CD1c-positive myeloid dendritic cell (primary cell): Measurements from ENCODE around the gene CDH4.
"Not testable (repeated sequence)": the region's sequence is repeated elsewhere in the genome, so short reads cannot be mapped to it uniquely, and the experiment has no call there.

ENCODE experiments used
- DNase-seq: peaks from one replicate; pipeline ENCODE4 v3.0.0-alpha.2; 2016; ENCODE audit errors: extremely low spot score

The CDH4 gene

DNA sequence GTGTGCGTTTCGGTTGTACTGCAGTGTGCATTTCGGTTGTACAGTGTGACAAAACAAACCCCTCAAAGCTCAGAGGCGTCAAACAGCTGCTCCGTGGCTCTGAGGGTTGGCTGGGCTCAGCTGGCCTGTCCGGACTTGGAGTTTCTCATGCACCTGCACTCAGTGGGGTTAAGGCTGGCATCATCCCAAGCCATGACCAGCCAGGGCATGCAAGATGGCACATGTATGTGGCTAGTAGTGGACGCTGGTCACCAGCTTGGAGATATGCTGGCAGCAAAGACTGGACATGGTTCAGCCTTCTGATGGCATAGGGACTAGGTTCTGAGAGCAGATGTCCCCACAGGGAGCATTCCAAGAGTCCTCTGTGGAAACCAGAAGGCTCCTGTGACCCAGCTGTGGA lies 187.2 kb downstream of the CDH4 start:
- no peak for DNase-seq

DNA sequence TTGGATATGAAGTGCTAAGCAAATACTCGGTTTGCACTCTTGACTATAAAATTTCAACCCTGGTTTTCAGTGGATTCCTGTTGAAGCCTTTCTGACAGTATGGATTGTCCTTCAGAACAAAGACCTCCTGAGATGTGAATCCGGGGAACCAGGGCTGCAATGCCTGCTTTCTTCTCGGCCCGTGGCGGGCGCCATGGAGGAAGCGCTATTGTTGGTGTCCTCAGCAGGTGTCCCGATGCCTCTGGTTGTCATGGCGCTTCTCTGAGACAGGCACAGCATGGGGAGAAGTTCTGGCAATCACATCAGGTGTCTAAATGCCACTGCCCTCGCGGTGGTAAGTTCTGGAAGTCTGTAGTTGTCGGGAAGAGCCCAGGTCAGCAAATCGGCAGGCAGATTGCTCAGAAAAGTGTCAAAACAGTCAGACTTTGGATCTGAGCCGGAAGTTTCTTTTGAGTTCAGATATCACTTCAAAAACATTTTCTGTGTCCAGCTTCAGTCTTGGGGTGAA lies 188.5 kb downstream of the CDH4 start:
- no peak for DNase-seq

DNA sequence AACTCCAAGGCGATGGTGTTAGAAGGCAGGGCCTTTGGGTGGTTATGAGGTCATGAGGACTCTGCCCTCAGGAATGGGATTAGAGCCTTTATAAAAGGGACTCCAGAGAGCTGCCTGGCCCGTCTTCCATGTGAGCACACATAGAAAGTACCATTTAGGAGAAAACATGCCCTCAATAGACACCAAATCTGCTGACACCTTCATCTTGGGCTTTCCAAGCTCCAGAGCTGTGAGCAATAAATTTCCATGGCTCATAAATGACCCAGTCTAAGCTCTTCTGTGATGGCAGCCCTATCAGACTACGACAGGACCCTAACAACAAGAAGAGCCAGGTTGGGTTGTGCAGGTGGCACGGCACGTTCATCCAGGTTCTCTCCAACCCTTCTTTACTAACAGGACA lies 189.5 kb downstream of the CDH4 start:
- no peak for DNase-seq

DNA sequence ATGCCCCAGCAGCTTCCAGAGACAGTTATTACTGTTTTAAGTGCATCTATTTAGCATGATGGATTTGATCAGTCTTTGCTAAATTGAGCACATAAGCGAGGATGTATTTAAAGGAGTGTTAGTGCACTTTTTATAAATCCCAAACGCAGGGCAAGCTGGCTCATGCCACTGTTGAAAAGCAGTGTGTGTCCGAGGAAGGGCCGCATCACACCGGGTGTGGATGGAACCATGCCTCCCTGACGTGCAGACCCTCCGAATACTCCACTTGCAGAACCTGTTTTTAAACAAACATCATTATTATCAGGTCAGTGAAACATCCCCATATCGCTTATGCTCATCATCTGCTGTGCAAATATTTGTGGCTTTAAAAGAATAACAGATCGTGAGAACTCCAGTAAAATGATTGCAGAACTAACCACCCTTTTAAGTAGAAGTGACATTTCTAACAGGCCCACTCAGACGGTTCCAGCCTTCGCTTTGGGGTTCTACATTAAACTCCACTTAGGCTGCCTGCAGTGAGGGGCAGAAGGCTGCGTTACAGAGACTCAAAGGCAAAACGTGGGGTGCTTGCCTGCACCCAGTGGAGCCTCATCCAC lies 190.1 kb downstream of the CDH4 start:
- DNase-seq: no peak

DNA sequence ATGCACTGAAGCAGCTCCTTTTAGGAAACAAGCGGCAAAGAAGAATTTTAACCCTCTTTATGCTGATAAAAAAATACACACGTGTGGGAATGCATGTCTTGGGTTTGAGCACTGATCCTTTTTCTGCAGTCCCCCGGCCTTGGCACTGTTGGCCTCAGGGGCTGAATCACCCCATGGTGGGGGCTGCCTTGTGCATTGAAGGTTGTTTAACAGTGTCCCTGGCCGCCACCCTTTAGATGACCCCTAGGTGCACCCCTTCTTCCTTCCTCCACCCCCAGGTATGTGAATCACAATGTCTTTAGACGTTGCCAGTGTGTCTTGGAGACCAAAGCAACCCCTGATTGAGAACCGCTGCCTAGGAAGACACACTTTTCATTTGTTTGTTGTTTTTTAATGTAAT lies 190.7 kb downstream of the CDH4 start:
- DNase-seq: no peak

DNA sequence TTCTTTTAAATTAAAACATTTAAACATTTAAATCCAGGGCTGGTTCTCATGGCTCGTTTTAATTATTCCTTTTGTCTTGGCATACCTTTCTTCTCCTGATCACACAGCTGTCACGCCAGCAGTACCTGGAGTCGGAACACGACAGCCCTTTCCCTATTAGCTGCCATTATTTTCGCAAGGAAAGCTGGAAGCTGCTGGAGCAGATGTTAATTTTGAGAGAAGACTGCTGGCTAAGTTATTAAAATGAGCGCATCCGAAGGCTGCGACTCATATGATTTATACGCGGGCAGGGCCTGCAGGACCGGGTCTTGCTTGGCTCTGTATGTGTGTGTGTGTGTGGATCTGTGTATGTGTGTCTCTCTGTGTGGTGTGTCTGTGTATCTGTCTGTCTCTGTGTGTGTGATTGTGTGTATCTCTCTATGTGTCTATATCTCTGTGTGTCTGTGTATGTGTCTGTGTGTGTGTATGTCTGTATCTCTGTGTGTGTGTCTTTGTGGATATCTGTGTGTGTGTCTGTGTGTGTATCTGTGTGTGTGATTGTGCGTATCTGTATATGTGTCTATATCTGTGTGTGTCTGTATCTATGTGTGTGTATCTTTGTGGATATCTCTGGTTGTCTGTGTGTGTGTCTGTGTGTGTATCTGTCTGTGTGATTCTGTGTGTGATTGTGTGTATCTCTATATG lies 191.5 kb downstream of the CDH4 start:
- no peak for DNase-seq

DNA sequence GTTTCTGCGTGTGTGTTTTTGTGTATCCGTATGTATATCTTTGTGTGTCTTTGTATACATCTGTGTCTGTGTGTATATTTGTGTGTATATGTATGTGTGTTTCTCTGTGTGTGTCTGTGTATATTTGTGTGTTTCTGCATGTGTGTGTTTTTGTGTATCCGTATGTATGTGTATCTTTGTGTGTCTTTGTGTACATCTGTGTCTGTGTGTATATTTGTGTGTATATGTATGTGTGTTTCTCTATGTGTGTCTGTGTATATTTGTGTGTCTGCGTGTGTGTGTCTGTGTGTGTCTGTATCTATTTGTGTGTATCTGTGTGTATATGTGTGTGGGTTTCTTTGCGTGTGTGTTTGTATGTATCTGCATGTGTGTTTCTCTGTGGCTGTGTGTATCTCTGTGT lies 192.6 kb downstream of the CDH4 start:
- DNase-seq: no peak

DNA sequence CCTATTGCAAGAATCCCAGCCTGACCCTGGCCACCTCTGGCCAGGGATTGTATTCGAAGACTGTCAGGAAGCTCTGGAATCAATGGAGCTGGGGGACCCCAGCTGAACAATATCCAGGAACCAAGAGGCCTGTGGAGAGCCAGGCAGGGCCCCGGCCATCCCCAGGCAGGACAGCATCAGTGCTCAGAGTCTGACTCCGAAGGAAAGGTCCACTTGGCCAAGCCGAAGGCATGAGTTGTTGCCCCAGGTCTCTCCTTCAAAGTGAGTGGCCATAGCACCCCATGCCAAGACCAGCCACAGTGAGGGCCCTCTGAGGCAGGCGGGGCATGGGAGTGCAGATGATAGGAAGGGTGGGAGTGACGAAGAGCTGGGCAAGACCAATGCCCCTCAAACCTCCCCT lies 193.1 kb downstream of the CDH4 start:
- DNase-seq: no peak

DNA sequence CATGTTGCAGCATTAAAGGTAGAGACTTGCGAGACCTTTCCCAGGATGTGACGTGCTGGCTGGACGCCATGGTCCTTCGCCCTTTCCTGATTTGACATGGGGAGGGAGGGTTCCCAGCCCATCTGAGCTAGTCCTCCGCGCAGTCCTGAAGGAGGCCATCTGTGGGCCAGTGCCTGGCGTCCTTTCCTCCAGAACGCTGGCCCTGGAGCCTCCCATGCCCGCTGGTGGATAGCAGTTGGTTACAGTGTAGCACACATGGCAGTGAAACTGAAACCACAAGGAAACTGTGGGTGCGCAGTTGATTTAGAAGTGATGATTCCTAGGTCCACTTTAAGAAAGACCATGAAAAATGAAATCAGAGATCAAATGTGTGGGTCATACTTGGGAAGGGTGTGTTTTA lies 193.7 kb downstream of the CDH4 start:
- DNase-seq: no peak

DNA sequence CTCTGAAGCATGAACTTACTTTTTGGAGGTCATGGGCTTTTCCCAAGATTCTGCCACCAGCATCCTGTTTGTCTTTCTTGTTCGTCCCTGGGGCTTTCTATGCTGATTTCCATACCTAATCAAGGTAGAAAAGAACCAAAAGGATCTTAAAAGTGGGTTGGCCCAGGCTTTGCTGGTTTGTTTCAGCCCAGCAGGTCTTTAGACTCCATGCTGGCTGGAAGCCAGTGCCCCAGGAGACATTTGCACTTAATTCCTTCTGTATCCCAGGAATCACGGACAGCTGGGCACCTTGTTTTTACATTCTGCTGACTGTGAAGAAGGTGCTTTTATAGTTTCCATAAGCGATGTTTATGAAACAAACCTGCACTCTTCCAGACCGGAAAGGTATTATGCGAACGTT lies 195.9 kb downstream of the CDH4 start:
- DNase-seq: no peak

DNA sequence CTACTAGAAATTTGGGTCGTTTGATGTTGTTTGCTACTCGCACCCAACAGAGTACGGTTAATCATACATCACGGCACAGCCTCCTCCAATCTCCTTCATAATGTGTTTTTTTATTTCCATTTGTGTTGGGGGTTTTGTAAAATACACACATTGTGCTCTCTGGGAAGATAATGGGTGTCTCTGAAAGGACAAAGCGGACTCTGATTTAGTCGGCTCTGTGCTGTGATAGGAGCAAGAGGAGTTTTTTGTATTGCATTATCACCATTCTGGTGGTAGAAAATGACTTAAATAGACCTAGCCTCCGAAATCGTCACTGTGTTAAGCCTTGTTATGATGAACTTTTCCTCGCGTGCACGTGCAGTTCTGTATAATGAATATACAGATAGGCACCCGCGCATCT lies 196.3 kb downstream of the CDH4 start:
- no peak for DNase-seq

DNA sequence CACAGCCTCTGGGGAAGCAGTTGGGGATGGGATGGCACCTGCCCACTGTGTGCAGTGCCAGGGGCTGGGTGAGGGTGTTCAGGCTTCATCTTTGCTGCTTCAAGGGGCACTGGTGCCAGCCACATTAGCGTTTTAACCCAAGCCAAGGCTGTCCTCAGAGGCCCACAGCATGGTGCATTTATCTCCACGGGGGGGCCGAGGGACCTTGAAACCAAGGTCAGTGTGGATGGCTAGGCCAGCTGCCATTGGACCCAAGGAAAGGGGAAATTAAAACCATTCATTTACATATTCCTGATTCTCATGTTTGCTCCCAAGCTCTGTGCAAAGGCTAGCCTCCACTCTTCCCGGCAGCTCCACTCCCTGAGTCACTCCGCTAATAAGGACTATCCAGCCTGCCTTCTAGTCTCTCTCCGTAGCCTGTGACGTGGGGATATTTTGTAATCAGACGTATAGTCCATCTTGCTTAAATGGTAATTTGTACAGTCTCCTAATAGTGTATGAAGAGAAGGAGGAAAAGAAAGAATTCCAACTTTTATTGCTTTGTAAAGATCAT lies 197.1 kb downstream of the CDH4 start:
- DNase-seq: no peak

DNA sequence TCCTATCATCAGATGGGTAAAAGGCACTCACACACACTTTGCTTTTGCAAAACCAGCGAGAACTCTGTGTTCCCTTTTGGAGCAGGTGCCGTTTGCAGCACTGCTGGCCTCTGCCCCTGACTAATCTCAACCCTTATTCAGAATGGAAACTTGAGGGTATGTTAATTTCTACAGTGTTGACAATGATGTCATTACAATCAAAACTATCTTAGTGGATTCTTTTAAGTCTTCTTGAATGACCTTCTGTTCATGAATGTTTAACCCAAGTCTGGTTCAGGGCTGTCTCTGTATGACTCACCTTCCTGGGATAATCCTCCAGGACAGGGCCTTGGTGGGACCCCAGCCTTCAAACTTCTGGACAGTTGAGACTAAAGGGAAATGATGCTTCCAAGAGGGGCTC lies 197.9 kb downstream of the CDH4 start:
- DNase-seq: no peak

DNA sequence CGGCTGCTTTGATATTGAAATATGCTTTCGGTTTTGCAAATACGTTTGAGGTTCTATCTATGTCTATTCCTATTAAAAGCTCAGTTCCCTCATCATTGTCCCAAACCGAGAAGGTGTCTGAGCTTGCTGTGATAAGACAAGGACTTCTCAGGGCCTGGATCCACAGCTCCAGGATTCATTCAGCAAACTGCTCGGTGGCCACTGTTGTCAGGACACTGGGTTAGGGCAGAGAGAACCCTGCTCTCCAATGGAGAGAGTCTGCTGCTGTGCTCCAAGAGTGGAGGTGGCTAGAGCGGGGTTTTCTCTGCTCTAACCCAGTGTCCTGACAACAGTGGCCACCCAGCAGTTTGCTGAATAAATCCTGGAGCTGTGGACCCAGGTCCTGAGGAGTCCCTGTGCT lies 198.5 kb downstream of the CDH4 start:
- no peak for DNase-seq

DNA sequence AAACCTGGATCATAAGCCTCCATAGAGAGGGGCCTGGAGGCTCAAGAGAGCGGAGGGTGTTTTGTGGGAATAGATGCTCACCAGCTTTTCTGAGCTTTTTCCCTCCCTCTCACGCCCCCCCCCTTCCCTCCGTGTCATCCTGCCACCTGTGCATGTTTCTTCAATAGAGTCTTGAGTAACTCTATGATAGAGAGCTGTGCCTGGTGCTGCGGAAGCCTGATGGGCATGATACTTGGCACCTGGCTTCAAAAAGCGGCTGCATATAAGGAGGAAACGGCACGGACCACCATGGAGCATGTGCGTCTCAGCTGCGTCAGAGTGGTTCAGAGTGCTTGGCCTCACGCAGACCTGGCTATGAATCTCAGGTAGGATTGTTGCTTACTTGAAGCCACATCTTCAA lies 198.9 kb downstream of the CDH4 start:
- no peak for DNase-seq

DNA sequence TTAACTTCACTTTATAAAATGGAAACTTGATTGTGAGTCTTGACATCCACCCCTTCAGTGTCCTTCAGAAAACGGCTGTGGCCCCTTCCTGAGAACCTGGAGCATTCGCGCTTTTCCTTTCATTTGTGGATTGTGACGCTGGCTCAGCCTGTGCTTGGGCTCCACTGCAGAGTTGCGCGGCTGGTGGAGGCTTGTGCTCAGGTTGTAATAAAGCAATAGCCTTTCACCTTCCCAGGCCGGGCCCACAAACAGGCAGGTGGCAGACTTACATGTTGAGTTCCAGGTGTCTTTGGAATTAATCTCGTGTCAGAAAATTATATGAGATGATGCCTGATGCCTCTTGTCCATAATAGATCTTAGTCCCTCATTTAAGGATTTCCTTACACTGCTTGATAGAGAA lies 199.9 kb downstream of the CDH4 start:
- no peak for DNase-seq

DNA sequence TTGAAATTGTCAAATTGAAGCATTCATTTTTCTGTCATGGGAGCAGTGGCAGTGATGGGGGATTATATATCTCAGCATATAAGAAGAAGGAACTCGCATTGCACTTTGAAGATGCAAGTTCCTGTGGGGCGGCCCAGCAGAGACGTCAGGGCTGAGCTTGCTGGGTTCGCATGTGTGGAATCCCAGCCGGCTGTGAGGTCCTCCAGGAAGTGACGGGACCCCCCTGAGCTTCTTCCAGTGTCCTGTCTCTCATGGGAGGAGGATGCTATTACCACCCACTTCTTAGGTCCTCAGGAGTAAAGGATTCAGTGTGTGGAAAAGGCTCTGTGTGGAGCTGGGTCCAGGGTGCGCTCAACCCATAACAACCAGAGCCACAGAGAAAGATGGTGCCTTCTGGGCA lies 201.2 kb downstream of the CDH4 start:
- no peak for DNase-seq

DNA sequence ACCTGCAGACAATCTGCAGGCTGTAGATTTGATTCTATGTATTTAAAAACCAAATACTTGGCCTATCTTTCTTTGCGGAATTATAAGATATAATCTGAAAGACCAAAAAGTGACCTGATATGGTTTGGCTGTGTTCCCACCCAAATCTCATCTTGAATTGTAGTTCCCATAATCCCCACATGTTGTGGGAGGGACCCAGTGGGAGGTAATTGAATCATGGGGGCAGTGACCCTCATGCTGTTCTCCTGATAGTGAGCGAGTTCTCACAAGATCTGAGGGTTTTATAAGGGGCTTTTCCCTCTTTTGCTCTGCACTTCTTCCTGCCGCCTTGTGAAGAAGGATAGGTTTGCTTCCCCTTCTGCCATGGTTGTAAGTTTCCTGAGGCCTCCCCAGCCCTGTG lies 201.6 kb downstream of the CDH4 start:
- DNase-seq: not testable (repeated sequence)

DNA sequence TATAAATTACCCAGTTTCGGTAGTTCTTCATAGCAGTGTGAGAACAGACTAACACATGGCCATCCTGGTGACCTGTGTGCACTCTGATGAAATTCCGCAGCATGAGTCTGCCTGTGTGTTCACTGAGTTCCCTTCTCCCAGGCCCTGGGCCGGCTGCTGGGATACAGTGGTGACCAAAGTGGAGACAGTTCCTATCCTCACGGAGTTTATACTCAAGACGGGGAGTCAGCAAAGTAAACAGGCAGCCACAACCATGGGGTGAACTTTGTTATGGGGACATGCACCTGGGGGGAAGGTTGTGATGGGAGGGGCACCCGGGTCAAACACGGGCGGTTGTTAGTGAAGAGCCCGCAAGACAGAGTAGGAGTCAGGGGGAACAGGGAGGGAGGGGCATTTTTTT lies 202.0 kb downstream of the CDH4 start:
- no peak for DNase-seq

DNA sequence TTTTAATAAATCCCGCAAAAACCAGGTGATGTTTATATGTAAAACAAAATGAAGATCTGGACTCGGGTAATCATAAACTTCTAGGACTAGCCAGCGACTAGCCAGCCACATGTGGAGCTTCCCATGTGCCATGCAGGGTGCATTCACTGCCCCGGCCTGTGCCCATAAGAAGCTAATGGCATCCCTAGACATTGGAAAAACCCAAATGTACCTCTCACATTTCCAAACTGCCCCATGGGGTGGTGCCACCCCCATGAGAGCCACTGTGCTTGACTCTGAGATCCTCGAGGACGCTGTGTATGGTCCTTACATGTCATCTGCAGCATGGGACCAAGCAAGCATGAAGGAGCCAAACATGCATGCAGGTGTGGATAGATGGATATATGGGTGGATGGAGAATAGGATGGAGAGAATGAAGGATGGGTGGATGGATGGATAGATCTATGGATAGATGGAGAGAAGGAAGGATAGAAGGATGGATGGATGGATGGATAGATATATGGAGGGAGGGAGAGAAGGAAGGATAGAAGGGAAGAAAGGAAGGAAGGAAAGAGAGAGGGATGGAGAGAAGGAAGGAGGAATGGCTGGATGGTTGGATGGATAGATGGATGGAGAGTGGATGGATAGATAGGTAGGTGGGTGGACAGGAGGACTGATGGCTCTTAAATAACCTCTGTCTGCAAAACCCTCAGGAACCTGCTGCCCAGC lies 203.6 kb downstream of the CDH4 start:
- no peak for DNase-seq

DNA sequence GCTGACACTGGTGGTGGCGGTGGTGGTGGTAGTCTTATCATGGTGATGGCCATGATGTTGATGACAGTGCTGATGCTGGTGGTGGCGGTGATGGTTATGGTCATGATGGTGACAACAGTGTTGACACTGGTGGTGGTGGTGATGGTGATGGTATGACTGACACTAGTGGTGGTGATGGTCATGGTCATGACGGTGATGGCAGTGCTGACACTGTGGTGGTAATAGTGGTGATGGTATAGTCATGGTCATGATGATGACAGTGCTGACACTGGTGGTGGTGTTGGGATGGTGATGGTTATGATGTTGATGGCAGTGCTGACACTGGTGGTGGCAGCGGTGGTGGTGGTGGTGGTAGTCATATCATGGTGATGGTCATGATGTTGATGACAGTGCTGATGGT lies 205.7 kb downstream of the CDH4 start:
- DNase-seq: no peak

DNA sequence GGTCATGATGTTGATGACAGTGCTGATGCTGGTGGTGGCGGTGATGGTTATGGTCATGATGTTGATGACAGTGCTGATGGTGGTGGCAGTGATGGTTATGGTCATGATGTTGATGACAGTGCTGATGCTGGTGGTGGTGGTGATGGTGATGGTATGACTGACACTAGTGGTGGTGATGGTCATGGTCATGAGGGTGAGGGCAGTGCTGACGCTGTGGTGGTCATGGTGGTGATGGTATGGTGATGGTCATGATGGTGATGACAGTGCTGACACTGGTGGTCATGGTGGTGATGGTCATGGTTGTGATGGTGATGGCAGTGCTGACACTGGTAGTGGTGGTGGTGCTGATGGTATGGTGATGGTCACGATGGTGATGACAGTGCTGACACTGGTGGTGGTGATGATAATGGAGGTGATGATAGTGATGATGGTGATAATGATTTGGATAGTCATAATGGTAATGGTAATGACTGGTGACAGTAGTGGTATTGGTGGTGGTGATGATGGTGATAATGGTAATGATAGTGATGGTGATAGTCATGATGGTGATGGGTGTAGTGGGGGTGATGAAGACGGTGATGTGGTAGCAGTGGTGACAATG lies 206.2 kb downstream of the CDH4 start:
- DNase-seq: no peak

DNA sequence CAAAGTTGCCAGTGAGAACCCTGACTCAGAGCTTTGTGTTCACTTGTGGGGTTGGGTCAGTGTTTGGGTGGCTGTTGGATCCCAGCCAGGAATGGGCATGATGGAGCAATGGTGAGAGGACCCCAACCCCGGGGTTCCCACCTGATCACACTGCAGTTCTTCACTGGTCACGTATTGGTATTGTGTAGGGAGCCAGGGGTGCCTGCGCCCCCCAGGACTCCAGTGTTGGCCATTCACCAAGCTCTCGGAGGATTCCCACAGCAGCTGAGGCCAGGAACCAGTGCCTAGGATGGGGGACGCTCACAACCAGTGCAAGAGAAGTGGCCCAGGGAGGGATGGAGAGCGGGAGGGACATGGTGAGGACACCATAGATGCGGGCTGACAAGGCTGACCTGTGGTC lies 207.2 kb downstream of the CDH4 start:
- no peak for DNase-seq
